ENCODE measurements around the gene KRT9.
"Not testable (repeated sequence)": the region's sequence is repeated elsewhere in the genome, so short reads cannot be mapped to it uniquely, and the experiment has no call there.

Gene KRT9

DNA sequence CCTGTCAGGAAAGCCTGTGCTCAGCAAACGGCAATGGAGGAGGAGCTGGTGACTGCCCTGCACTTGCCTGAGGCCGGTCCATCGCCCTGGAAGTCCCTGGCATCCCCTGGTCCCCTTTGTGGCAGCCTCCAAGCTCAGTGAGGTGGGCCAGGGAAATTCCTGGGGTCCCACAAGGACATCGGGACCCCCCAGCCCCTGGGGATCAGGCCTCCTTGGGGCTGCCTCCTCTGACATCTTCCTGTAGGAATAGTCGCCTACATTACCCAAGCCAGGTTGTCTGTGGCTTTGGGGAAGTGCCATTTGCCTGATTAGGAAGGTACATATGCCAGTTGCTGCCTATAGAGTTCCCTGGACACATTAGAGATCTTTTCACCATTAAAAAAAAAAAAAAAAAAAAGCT, 7.1 kb upstream of the KRT9 start:
- no peak for DNase-seq (ENCODE audit: low read depth in 3 of 3)

DNA sequence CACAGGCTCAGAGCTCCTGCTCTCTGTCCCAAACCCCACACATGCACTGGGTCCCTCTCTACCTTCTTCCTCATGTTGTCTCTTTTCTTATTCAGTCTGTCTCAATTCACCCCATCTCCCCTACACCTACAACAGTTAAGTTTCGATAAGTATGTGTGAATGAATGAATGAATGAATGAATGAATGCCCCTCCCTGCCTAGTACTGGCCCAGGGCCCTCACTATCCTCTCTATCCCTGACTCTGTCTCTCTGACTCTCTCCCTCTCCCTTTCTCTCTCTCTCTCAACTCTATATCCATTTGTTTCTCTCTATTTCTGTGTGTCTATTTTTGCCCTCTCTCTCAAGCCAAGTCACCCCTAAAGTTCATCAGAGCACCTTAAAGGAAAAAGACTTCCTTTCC, 6.7 kb upstream of the KRT9 start:
- DNase-seq (ENCODE audit: low read depth in 3 of 3) = no peak

DNA sequence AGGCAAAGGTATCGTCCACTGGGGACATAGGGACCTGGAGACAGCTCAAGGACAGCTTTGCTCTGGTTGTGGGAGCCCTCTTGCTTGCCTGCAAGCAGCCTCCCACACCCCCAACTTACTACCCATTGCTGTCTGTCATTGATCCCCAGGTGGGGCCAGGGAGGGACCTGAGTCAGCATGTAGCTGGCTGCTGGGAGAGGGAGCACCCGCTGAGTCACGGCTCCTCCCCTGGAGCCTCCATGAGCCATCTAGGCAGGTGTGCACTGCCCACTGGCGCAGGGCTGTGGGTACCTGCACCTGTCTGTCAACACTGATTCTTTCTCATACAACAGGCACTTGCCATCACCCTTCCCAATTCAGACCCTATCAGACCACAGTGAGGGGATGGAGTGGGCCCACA, 4.9 kb upstream of the KRT9 start:
- DNase-seq (ENCODE audit: low read depth in 3 of 3) = not testable (repeated sequence)

DNA sequence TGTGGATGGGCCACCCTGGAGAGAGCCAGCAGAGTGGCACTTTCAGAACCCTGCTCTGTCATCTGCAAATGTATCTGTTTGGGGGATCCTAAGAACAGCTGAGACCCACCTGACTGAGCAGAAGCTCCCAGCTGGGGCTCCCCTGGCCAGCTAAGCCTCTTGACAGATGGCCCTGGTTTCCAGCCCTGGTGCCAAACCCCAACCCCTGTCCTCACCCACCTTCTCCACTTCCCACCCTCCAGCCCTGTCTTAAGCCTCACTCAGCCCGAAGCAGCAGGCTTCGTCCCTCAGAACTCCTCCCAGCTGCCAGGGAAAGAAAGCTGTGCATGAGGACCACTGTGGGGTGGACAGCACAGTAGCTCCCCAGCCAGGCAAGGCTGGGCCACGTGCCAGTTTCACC, 3.5 kb upstream of the KRT9 start:
- DNase-seq (ENCODE audit: low read depth in 3 of 3) = no peak

DNA sequence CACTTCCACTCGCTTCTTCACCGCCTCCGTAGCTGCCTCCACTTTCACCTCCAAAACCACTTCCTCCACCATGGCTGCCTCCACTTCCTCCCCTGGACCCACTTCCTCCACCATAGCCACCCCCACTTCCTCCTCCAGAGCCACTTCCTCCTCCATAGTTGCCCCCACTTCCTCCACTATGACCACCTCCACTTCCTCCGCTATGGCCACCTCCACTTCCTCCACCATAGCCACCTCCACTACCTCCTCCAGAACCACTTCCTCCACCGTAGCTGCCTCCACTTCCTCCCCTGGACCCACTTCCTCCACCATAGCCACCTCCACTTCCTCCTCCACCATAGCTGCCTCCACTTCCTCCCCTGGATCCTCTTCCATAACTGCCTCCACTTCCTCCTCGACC, 4.5 kb downstream of the KRT9 start:
- no peak for DNase-seq (ENCODE audit: low read depth in 3 of 3)

DNA sequence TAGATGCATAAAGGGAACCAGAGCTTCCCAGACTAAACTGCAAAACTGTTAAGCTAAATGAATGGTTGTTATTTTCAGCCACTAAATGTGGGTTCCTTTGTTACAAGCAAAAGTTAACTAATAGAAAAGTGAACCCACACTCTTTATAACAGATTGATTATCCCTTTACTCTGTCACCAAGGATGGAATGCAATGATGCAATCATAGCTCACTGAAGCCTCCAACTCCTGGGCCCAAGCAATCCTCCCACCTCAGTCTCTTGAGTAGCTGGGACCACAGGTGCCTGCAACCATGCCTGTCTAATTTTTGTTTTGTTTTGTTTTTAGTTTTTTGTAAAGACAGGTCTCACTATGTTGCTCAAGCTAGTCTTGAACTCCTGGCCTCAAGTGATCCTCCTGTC, 6.5 kb downstream of the KRT9 start:
- DNase-seq (ENCODE audit: low read depth in 3 of 3) = no peak

DNA sequence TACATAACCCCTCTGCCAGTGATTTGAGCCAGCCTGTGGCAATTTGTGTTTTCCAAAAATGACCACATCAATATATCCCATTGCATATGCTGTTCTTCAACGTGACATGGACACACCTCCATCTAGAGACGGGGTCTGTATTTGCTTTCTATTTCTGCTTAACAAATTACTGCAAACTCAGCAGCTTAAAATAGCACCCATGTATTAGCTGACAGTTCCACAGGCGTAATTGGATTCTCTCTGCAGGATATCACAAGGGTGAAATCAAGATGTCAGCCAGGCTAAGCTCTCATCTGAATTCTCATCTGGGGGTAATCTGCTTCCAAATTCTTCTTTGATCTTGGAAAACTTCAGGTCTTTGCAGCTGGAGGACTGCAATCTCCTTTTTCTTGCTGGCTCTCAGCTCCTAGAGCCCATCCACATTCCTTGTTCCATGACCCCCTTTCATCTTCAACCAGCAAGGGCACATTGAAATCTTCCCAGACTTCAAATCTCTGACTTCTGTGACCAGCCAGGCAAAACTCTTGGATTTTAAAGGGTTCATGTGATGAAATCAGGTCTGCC, 8.2 kb downstream of the KRT9 start:
- no peak for DNase-seq (ENCODE audit: low read depth in 3 of 3)

DNA sequence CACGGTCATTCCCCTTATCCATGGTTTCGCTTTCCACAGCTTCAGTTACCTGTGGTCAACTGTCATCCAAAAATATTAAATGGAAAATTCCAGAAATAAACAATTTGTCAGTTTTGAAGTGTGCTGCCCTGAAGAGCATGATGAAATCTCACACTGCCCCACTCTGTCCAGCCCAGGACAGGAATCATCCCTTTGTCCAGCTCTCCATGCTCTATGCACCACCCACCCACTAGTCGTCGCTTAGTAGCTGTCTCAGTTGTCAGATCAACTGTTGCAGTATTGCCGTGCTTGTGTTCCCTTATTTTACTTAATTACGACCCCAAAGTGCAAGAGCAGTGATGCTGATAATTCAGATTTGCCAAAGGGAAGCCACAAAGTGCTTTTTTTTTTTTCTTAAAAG, 10.3 kb downstream of the KRT9 start:
- no peak for DNase-seq (ENCODE audit: low read depth in 3 of 3)

DNA sequence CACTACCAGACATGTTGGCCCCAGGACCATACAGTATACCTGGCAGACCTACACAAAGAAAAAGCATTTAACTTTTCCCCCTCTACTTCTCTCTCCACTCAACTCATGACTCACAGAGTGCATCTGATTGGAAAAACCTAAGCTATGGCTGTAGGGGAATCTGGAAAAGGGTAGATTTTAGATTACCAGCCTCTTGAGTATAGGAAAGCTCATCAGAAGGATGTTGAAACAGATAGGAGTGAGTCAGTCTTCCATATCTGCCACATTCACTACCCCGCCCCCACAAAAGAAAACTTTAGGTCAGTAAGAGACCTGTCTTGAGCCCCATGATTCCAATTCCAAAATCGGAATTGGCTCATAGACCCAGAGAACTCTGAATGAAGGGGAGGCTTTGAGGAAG, 12.3 kb downstream of the KRT9 start:
- no peak for DNase-seq (ENCODE audit: low read depth in 3 of 3)

DNA sequence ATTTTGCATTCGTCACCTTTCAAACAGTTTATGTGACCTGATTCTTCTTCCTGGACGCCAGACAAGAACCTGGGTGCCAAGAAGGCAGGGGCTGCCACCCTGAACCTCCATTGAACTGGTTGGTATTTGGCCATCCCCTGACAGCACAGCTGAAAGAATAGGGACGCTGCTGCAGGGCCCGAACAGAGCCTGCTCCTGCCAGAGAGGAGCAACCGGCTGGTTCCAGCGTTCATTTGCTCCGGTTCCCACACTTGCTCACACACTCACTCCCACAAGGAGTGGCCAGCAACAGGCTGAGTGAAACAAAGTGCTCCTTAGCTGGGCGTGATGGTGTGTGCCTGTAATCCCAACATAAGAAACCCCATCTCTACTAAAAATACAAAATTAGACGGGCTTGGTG, 14.9 kb downstream of the KRT9 start:
- no peak for DNase-seq (ENCODE audit: low read depth in 3 of 3)

DNA sequence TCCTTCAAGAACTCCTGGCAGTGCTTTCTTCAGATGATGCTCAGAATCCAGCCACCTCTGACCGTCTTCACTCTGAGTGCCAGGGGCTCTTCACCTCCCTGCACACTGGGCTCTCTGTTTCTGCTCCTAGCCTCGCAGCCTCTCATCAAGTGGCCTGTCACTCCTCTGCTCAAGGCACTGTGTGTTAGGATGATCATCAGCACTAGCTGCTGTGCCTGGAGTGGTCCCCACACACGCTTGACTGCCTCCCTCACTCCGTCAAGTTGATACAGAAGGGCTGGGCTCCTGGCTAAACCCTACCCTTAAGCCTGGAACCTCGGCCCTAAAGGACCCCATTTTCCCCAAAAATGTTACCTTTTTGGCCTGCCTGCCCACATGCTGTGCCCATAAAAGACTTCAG, 15.6 kb downstream of the KRT9 start:
- no peak for DNase-seq (ENCODE audit: low read depth in 3 of 3)

DNA sequence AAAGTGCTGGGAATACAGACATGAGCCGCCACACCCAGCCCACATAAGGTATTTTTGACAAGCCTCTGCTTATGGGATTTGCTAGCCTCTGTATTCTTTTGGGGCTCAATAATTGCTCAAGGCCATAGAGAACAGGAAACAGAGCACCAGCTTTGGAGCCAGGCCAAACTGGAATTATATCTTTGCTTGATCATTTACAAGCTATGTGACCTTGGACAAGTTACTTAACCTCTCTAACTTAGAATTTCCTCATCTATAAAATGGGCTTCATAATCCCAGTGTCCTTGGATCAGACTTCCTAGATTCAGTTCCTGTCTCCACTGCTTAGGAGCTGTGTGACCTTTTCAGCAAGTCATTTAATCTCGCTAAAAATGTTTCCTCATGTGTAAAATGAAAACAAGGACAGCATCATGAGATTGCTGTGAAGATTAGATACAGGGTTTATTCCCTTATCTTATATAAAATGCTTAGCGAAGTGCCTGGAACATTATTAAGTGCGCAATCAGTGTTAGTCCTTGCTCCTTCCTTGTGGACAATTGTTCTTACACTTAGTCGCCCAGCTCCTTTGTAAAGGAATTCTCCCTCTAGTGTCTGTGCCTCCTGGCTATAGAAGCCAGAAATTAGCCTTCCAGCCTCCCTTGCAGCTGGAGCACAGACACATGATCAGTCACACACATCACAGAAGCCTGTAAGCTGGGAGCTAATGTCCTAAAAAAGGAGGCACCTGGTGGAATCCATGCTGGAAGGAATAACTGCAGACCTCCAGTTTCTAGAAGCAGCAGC, 16.6 kb downstream of the KRT9 start:
- DNase-seq (ENCODE audit: low read depth in 3 of 3) = no peak

DNA sequence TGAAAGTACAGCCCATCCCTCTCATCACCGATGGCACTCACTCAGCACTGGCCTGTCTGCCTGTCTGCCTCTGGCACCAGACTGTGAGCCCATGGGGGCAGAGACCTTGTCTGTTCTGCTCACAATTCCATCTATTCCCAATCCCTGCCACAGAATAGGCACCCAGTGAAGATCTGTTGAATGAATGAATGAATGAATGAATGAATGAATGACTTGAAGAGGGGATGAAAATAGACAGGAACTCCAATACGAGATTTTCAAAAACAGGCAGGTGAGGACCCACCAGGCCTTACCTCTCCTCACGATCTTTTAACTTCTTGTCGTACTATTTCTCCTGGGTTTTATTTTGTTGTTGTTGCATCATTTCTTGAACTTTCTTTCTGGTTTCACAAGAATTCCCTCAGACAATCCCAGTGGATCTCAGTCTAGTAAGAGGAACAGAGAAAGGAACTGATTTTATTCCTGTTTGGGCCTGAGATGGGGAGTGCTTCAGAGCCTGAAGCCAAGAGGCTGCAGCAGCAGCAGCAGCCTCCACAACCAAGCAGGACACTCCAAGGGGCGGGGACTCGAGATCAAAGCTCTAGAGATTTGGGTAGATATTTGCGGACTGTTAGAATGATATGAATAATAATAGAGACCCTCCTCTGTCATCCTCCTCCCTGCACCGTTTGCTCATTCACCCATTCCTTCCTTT, 17.7 kb downstream of the KRT9 start:
- DNase-seq (ENCODE audit: low read depth in 3 of 3) = no peak

DNA sequence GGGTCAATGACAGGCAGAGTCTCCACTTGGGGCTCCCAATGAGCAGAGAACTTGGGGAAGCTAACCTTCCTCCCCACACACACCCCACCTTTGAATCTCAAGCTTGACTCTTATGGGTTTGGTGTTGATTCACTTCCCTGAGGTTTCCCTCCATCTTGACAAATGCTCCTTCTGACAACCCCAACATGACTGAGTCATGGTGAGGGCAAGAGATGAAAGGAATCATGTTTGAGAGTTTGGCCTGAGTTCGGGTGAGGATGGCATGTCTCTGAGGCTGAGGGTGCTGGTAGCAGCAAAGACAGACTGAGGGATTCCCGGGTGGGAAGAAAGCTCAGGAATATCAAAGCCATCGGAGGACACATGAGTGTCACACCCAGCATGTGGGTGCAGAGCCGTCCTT, 18.7 kb downstream of the KRT9 start:
- DNase-seq (ENCODE audit: low read depth in 3 of 3) = no peak

DNA sequence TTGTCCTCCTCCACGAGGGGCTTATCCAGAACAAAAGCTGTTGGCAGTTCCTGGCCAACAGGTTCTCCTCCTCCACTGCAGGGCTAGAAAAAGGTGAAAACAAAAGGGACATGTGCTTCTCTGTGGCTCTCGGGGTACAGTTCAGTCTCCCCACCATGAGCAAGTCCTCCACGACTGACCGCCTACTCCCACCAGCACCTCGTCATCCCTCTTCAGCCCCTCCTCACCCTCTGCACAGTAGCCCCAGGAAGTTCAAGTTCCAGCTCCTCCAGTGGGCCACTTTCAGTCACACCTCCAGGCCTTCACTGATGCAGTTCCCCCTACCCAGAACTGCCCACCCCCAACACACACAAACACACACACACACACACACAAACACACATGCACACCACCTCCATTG, 19.4 kb downstream of the KRT9 start:
- DNase-seq (ENCODE audit: low read depth in 3 of 3) = no peak

DNA sequence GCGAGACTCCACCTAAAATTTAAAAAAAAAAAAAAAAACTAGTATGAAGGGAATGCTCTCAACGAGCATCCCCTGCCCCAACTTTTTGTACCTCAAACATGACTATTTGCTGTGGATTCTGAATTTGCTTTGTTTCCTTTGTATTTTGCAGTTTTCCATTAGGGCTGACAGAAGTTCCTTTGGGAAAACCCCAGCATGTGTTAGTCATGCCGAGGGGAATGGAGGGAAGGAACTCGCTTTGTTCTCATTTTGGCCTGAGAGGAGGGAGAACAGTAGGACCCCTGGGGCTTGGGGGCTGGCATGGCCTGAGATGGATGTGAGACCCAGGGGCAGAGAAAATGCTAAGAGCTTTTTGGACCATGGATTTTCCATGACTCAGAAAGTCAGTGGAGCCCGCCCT, 20.5 kb downstream of the KRT9 start:
- no peak for DNase-seq (ENCODE audit: low read depth in 3 of 3)

DNA sequence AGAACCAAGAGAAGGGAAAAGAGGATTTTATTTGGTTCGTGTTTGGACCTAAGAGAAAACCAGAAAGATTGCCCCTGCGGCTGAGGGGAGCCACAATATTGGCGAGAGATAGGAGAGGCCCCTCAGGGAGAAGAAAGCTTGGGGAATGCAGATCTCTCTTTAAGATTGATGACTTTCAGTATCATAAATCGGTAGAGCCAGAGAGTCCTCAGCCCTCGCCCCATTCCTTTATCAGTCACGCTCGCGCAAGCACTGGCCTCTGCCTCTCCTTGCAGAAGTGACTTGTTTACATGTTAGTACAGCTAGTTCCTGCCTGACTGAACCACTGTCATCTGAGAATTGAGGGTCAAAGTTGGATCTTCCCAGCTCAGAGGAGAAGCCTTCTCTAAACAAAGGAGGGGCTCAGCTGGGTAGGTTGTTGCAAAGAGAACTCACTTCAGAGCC, 22.2 kb downstream of the KRT9 start:
- no peak for DNase-seq (ENCODE audit: low read depth in 3 of 3)

DNA sequence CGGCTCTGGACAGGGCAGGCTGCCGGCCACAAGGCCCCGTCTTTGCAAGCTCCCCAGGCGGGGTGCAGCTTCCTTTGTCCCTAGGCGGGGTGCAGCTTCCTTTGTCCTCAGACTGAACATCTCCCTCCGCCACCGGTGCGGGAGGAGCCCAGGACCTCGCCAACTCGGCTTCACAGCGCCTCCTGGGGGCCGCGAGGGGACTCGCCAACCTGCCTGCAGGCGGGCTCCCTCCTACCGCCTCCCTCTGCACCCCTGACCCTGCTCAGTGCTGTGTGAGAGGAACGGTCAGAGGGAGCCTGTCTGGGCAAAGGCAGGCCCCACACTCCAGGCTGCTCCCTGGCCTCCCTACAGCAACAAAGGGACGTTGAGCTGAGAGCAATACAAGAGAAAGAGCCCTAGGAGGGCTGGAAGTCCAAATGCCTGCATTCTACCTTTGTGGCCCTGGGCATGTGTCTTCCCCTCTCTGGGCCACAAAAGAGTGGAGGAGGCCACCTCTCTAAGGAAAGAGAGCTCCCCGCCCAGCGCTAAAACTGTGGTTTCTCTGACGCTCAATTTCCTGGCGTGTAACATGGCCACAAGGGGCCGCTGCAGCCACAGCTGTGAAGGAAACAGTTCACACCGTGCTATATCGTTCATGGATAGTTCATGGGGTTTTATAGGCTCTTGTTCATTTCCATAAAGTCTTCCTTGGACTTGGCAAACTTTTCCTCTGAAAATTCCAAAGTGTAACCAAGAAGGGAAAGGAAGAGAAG, 22.8 kb downstream of the KRT9 start:
- peak; percentile 63 to 70 (median 68) for DNase-seq (ENCODE audit: low read depth in 3 of 3)

DNA sequence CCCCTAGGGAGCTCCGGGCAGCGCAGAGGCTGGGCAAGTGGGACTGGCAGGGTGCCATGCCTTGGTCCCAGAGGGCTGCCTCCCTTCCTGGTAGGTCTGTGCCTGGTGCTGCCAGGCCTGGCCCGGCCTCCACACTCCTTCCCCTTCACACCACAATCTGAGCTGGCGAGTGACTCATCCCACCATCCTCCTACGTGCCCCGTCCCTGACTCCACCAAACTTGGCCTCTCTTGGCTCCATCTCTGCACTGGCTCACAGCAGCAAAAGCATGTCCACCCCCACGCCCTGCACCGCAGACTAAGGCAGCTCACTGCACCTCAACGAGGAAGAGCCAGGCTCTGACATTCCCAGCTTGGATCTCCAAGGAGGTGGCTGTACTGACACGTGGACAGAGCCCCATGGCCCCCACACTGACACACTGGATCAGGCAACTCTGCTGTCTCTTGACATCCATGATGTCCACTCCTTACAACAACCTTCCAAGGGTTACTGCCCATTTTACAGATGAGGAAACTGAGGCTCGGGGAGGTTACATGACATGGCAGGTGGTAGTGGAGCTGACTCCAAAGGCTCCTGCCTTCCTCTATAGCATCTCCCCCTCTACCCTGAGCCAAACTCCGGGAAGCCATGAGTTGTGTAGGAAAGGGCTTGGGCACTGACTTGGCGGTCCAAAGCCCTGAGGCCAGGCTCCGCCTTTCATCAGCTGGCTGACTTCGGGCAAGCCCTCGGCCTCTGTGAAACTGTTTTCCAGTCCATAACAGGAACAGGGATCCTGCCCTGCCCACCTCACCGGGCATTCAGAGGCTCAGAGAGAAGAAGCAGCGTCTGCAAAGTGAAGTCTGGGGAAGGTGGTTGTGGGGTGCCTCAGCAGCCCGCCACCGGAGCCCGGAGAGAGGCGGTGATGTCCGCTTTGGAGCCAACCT, 23.7 kb downstream of the KRT9 start:
- DNase-seq (ENCODE audit: low read depth in 3 of 3) = peak; percentile 40 to 46 (median 44)

DNA sequence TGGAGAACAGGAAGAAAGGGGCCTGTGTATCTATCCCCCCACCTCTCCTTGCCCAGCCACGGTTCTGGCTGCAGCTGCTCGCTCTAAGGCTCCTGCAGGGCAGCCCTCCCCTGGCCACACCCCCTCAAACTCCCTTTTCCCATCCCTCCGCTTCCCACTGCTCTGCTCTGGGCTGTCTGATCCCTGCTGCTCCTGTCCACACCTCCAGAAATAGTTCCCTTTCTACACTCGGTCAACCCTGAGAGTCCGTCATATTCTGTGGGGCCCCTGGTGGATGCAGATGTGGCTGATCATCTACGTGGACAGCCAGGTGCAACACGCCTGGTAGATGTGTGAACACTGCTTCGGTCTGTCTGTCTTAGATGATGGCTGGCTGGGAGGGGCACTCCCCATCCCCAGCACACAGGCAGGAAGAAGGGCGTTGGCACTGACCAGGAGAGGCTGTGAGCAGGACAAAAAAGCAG, 24.4 kb downstream of the KRT9 start:
- no peak for DNase-seq (ENCODE audit: low read depth in 3 of 3)

DNA sequence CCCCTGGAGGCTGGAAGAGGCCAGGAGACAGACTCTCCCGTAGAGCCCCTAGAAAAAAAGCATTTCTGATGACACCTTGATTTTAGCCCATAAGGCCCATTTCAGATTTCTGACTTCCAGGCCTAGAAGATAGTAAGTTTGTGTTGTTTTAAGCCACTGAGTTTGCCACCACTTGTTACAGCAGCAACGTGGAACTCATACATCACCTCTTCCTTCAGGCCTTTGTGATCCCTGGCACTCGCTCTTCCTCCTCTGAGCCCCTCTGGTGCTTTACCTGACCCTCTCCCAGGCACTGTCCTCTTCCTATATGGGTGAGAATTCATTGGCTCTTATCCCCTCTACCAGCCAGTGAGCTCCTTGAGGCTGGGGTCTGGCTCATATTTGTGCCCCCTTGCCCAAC, 25.0 kb downstream of the KRT9 start:
- no peak for DNase-seq (ENCODE audit: low read depth in 3 of 3)

Data from stimulated activated CD4-positive, alpha-beta T cell treated with anti-CD3 and anti-CD28 coated beads, TNF-alpha, amount 100 ng/mL, for 4 hours (primary cell).